ENCODE results near the gene DIAPH2.

Gene DIAPH2

GRCh38 chrX:97389761-97390192 is 705.1 kb downstream of the DIAPH2 start:
- H3K9ac ChIP-seq (ENCODE audit: low read length) = no peak overlapping the region
- H4K20me1 ChIP-seq (ENCODE audit: insufficient read depth, low read length) = no peaks in the 10 kb centered on the region
- no peaks in the 10 kb centered on the region for H3K79me2 ChIP-seq (ENCODE audit: low read length)
- H3F3A ChIP-seq (ENCODE audit: insufficient read depth, low read length) = no peaks in the 10 kb centered on the region
- H3K27ac ChIP-seq (ENCODE audit: low read length) = no peak overlapping the region
- no peak overlapping the region for H2AFZ ChIP-seq (ENCODE audit: low read length)
- no peaks in the 10 kb centered on the region for H3K9me3 ChIP-seq (replicated peaks; ENCODE audit: insufficient read depth, low read length)
- no peaks in the 10 kb centered on the region for H3K4me1 ChIP-seq (ENCODE audit: low read length)
- H3K4me2 ChIP-seq (ENCODE audit: low read depth, low read length) = no peak overlapping the region
- H3K9me2 ChIP-seq (replicated peaks; ENCODE audit: insufficient read depth, low read length) = no peaks in the 10 kb centered on the region
- TF ChIP-seq EZH2 (optimal IDR thresholded peaks at IDR 0.05; ENCODE audit: low read depth, low read length) (no peak), EZH2phosphoT487 (IDR thresholded peaks at IDR 0.05; ENCODE audit: low read length) (no peak), CTCF (IDR thresholded peaks at IDR 0.05; ENCODE audit: low read length) (no peak)
- no peaks in the 10 kb centered on the region for H3K36me3 ChIP-seq (replicated peaks; ENCODE audit: insufficient read depth, low read length)
- H3K27me3 ChIP-seq (replicated peaks; ENCODE audit: insufficient read depth, low read length) = no peaks in the 10 kb centered on the region
- no peak for DNase-seq
- H3K4me3 ChIP-seq (ENCODE audit: low read length) = no peak overlapping the region

GRCh38 chrX:97397371-97397770 is 712.7 kb downstream of the DIAPH2 start:
- Histone ChIP-seq H3K9me2 (replicated peaks; ENCODE audit: insufficient read depth, low read length) (no peaks in the 10 kb centered on the region), H3K36me3 (replicated peaks; ENCODE audit: insufficient read depth, low read length) (no peaks in the 10 kb centered on the region), H3F3A (ENCODE audit: insufficient read depth, low read length) (peaks cover 53% of the 10 kb centered on the region), H3K4me3 (ENCODE audit: low read length) (peak overlapping the region; percentile 22), H3K4me2 (ENCODE audit: low read depth, low read length) (peak overlapping the region; percentile 74), H3K27ac (ENCODE audit: low read length) (peak overlapping the region; percentile 83; the same call in 1 of the 2 replicates), H3K27me3 (replicated peaks; ENCODE audit: insufficient read depth, low read length) (no peaks in the 10 kb centered on the region), H2AFZ (ENCODE audit: low read length) (0 out of 2 replicates have a peak overlapping the region, but pooled peaks have one; percentile 6), H3K79me2 (ENCODE audit: low read length) (no peaks in the 10 kb centered on the region), H4K20me1 (ENCODE audit: insufficient read depth, low read length) (no peaks in the 10 kb centered on the region), H3K9me3 (replicated peaks; ENCODE audit: insufficient read depth, low read length) (no peaks in the 10 kb centered on the region), H3K9ac (ENCODE audit: low read length) (peak overlapping the region; percentile 6; the same call in 1 of the 2 replicates), H3K4me1 (ENCODE audit: low read length) (peaks cover 51% of the 10 kb centered on the region)
- peak; percentile 29 for DNase-seq
- TF ChIP-seq EZH2phosphoT487 (IDR thresholded peaks at IDR 0.05; ENCODE audit: low read length) (no peak), CTCF (IDR thresholded peaks at IDR 0.05; ENCODE audit: low read length) (no peak), EZH2 (optimal IDR thresholded peaks at IDR 0.05; ENCODE audit: low read depth, low read length) (no peak)

- Histone ChIP-seq H3K4me1 (ENCODE audit: low read length) (peaks cover 58% of the 10 kb centered on the region), H3K27ac (ENCODE audit: low read length) (peak overlapping the region; percentile 83), H3K4me2 (ENCODE audit: low read depth, low read length) (peak overlapping the region; percentile 74), H3K4me3 (ENCODE audit: low read length) (peak overlapping the region; percentile 28; the same call in 1 of the 2 replicates), H3K9me3 (replicated peaks; ENCODE audit: insufficient read depth, low read length) (no peaks in the 10 kb centered on the region), H3K79me2 (ENCODE audit: low read length) (no peaks in the 10 kb centered on the region), H3K9me2 (replicated peaks; ENCODE audit: insufficient read depth, low read length) (no peaks in the 10 kb centered on the region), H4K20me1 (ENCODE audit: insufficient read depth, low read length) (no peaks in the 10 kb centered on the region), H3K9ac (ENCODE audit: low read length) (peak overlapping the region; percentile 6; the same call in 1 of the 2 replicates), H3K27me3 (replicated peaks; ENCODE audit: insufficient read depth, low read length) (no peaks in the 10 kb centered on the region), H3F3A (ENCODE audit: insufficient read depth, low read length) (peaks cover 61% of the 10 kb centered on the region), H2AFZ (ENCODE audit: low read length) (peak overlapping the region; percentile 70; the same call in 1 of the 2 replicates), H3K36me3 (replicated peaks; ENCODE audit: insufficient read depth, low read length) (no peaks in the 10 kb centered on the region)
- no peak for TF ChIP-seq EZH2 (optimal IDR thresholded peaks at IDR 0.05; ENCODE audit: low read depth, low read length)
- DNase-seq = peak; percentile 76
These were observed 713.4 kb downstream of the DIAPH2 start for GRCh38 chrX:97398030-97398551.

GRCh38 chrX:97399400-97399799 is 714.8 kb downstream of the DIAPH2 start:
- H3K9me2 ChIP-seq (replicated peaks; ENCODE audit: insufficient read depth, low read length) = no peaks in the 10 kb centered on the region
- no peaks in the 10 kb centered on the region for H4K20me1 ChIP-seq (ENCODE audit: insufficient read depth, low read length)
- peak overlapping the region; percentile 83 for H3K27ac ChIP-seq (ENCODE audit: low read length)
- DNase-seq = peak; percentile 86
- no peak for TF ChIP-seq CTCF (IDR thresholded peaks at IDR 0.05; ENCODE audit: low read length)
- TF ChIP-seq EZH2phosphoT487 (IDR thresholded peaks at IDR 0.05; ENCODE audit: low read length) = no peak
- no peaks in the 10 kb centered on the region for H3K79me2 ChIP-seq (ENCODE audit: low read length)
- H3K36me3 ChIP-seq (replicated peaks; ENCODE audit: insufficient read depth, low read length) = no peaks in the 10 kb centered on the region
- H3K9ac ChIP-seq (ENCODE audit: low read length) = peak overlapping the region; percentile 0; the same call in 1 of the 2 replicates
- H3F3A ChIP-seq (ENCODE audit: insufficient read depth, low read length) = peaks cover 61% of the 10 kb centered on the region
- no peak overlapping the region for H2AFZ ChIP-seq (ENCODE audit: low read length)
- H3K4me3 ChIP-seq (ENCODE audit: low read length) = peak overlapping the region; percentile 2; the same call in 1 of the 2 replicates
- H3K9me3 ChIP-seq (replicated peaks; ENCODE audit: insufficient read depth, low read length) = no peaks in the 10 kb centered on the region
- no peaks in the 10 kb centered on the region for H3K27me3 ChIP-seq (replicated peaks; ENCODE audit: insufficient read depth, low read length)
- H3K4me1 ChIP-seq (ENCODE audit: low read length) = peaks cover 62% of the 10 kb centered on the region
- peak overlapping the region; percentile 74 for H3K4me2 ChIP-seq (ENCODE audit: low read depth, low read length)
